Mucosa of descending colon (tissue), 3 donors: Measurements from ENCODE around the gene CEP104. TPM values are rescaled to one million over a fixed set of nuclear protein-coding genes. Genes with fewer than 3 reads are reported as not detected.

Source experiments
- ATAC-seq: fragments of 200-7000 bp; cut with Tn5 transposase; one replicate; pipeline ENCODE4 v1.9.1; 2020; ENCODE audit warnings: mild to moderate bottlenecking, moderate library complexity
- DNase-seq, 3 donors: peaks; one replicate each; pipeline ENCODE4 v3.0.0-alpha.2; 2020
- H3K36me3 ChIP-seq: fragments of 200-600 bp; one replicate; pipeline ENCODE4 v1.8.0; 2021; ENCODE audit warnings: low read depth, mild to moderate bottlenecking
- H3K4me1 ChIP-seq: fragments of 200-600 bp; one replicate; pipeline ENCODE4 v1.8.0; 2021; ENCODE audit warnings: low read depth, mild to moderate bottlenecking
- H3K4me3 ChIP-seq: fragments of 200-600 bp; one replicate; pipeline ENCODE4 v1.8.0; 2021; ENCODE audit warnings: mild to moderate bottlenecking
- H3K9me3 ChIP-seq: fragments of 200-600 bp; one replicate; pipeline ENCODE4 v1.8.0; 2021; ENCODE audit warnings: mild to moderate bottlenecking
- CTCF ChIP-seq: fragments of 200-600 bp; IDR thresholded peaks from one replicate; pipeline ENCODE4 v1.8.0; 2022; ENCODE audit warnings: antibody characterized with exemption, mild to moderate bottlenecking
- intact Hi-C, 2 donors: fragments of 100-400 bp; cut with DNase I in 1 of 2; cut with micrococcal nuclease in 1 of 2; formaldehyde crosslinking; loops; one replicate each; pipeline versions ENCODE4 v1.11.0 to v1.11.1; 2022; cut with DNase I, micrococcal nuclease
- total RNA-seq, 3 donors: library from RNA; stranded (reverse); fragmentation: NEBNext Ultra II Directional in 2 of 3; extraction: Animal tissue kit (Norgen Biotek cat#: 25700) in 2 of 3; gene quantifications; one replicate each; pipeline versions ENCODE4 v1.2.1 to v1.2.4, GENCODE V29; 2021 to 2023
- donor health status: DM: no; HTN: no; CAD: no; lungs with moderate emphysema.
- donor health status: DM: no; HTN: no; CAD: no.
- donor health status: DM: no; HTN: yes; CAD: no.

Gene CEP104
- total RNA-seq, 3 donors from 2014 or later: 33.4 to 62.0 (median 36.1) TPM

- no peaks in the 10 kb centered on the region for H3K36me3 ChIP-seq
- no peak overlapping the region for H3K4me3 ChIP-seq
- ATAC-seq (no peak), DNase-seq (peak in 1 of 3 donors; percentile 33)
- TF ChIP-seq CTCF: no peak
- H3K9me3 ChIP-seq: no peaks in the 10 kb centered on the region
- peaks cover 9% of the 10 kb centered on the region for H3K4me1 ChIP-seq
- intact Hi-C loops: no loop called here
Measured at GRCh38 chr1:3799976-3800685, 56.9 kb downstream of the CEP104 start.

- no peaks in the 10 kb centered on the region for H3K36me3 ChIP-seq
- intact Hi-C loops: no loop called here
- peak; percentile 95 to 96 (median 96) for DNase-seq
- peak within 1 kb of the TSS; percentile 95 for H3K4me3 ChIP-seq
- ATAC-seq: peak; percentile 100
- no peaks in the 10 kb centered on the region for H3K9me3 ChIP-seq
- peaks cover 26% of the 10 kb centered on the region for H3K4me1 ChIP-seq
- no peak for TF ChIP-seq CTCF
Measured at GRCh38 chr1:3796215-3797061, 60.6 kb downstream of the CEP104 start, which contains the start of gene LRRC47. LRRC47 (minus strand) TSS chr1:3796498; CDS start chr1:3796476, 22 bp downstream.

DNA sequence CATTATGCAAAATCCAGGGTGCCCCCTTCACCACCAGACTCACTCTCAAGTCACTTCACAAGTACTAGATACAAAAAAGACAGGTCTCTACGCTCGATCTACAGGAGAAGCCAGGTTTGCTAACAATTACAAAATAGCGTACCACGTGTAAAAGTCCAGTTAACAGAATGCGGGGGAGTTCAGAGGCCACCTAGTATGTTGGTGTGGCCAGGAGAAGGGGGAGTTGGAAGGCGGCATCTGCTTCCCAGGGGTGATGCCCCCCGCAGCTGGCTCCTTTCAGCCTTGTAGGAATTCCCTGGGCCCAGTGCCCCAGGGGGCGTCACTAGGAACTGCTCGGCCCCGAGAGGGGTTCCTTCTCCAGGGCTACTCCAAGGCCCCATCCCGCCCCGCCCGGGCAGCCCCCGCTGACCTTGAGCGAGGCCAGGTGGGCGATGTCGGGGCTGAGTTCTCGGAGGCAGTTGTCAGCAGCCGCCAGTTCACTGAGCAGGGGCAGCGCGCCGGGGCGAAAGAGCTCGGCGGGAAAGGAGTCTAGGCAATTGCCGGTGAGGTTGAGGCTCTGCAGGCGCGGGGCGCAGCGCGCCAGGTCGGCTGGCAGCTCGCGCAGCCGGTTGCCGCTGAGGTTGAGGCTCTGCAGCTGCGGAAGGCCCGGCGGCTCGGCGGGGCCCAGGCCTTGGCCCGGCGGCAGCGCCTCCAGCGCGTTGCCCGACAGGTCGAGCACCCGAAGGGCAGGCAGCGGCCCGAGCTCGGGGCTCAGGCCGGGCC is 61.4 kb downstream of the CEP104 start:
- DNase-seq (peak in 1 of 3 donors; percentile 53), ATAC-seq (no peak)
- Histone ChIP-seq H3K4me3 (peak overlapping the region; percentile 95), H3K36me3 (no peaks in the 10 kb centered on the region), H3K4me1 (peaks cover 26% of the 10 kb centered on the region), H3K9me3 (no peaks in the 10 kb centered on the region)
- intact Hi-C loops: no loop called here
- TF ChIP-seq CTCF: no peak

DNA sequence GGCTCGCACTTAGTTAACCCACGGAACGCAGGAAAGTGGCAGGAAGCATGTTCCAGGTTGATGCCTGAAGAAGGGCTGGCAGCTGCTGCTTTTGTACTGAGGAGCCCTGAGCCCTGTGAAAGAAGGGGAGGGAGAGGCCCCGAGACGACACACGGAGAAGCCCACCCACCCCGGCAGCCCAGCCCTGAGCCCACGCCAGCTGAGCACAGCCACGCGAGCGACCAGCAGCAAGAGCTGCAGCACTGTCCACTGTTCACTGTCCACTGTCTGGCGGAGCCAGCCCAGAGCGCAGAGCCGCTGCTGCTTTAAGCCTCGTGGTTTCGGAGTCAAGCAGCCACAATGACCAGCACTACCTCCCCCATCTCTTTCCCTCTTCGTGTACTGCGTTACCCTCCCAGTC is 66.1 kb downstream of the CEP104 start:
- no peaks in the 10 kb centered on the region for H3K36me3 ChIP-seq
- intact Hi-C loops: no loop called here

More for the DNA sequence above, 66.1 kb downstream of the CEP104 start:
- Histone ChIP-seq H3K4me1 (peaks cover 23% of the 10 kb centered on the region), H3K4me3 (no peak overlapping the region), H3K9me3 (no peaks in the 10 kb centered on the region)
- DNase-seq (peak in 1 of 3 donors; percentile 25), ATAC-seq (no peak)
- no peak for TF ChIP-seq CTCF
